Uterus (tissue), 2 donors: Measurements from ENCODE around the gene NBAS.

ENCODE experiments used
- POLR2A ChIP-seq, 2 donors: fragments of 450-650 bp; IDR thresholded peaks; one replicate each; pipeline ENCODE4 v1.6.1; 2016; ENCODE audit warnings: antibody characterized with exemption in 2 of 2, mild to moderate bottlenecking in 1 of 2, moderate library complexity in 1 of 2
- TF ChIP-seq, protein P1 (sequence below), 4 experiments: fragments of 200-600 bp in 2 of 4; fragments of 450-650 bp in 2 of 4; sonication (generic) in 2 of 4; IDR thresholded peaks; one replicate each; pipeline ENCODE4 v1.5.1; 2016 to 2019; ENCODE audit warnings: antibody characterized with exemption in 4 of 4, mild to moderate bottlenecking in 2 of 4, moderate library complexity in 1 of 4

DNA sequence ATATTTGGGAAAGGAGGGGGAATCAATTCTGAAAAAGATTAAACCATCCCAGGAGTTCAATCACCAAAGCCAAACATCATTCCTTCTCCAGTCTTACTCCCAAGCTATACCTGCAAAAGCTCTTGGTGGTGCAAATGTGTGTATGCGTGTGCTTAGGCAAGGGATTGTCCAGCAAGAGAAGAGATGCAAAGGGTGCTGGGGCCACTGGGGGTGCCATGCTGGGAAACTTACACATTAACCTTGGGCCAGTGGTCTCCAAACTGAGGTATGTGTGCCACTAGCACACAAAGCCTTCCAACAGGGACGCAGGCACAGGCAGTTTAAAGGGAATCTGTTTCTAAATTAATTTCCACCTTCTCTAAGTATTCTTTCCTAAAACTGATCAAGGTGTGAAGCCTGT lies 307.9 kb downstream of the NBAS start:
- TF ChIP-seq, protein P1, sequence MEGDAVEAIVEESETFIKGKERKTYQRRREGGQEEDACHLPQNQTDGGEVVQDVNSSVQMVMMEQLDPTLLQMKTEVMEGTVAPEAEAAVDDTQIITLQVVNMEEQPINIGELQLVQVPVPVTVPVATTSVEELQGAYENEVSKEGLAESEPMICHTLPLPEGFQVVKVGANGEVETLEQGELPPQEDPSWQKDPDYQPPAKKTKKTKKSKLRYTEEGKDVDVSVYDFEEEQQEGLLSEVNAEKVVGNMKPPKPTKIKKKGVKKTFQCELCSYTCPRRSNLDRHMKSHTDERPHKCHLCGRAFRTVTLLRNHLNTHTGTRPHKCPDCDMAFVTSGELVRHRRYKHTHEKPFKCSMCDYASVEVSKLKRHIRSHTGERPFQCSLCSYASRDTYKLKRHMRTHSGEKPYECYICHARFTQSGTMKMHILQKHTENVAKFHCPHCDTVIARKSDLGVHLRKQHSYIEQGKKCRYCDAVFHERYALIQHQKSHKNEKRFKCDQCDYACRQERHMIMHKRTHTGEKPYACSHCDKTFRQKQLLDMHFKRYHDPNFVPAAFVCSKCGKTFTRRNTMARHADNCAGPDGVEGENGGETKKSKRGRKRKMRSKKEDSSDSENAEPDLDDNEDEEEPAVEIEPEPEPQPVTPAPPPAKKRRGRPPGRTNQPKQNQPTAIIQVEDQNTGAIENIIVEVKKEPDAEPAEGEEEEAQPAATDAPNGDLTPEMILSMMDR (IDR thresholded peaks at IDR 0.05): no peak
- no peak for TF ChIP-seq POLR2A (IDR thresholded peaks at IDR 0.05)
